Lower leg skin (tissue), 3 donors: ENCODE measurements around the gene FGFR2.

ENCODE experiments used
- CTCF ChIP-seq, 3 donors: fragments of 450-650 bp; IDR thresholded peaks; one replicate each; pipeline ENCODE4 v1.5.1; 2016; ENCODE audit warnings: antibody characterized with exemption in 3 of 3, mild to moderate bottlenecking in 3 of 3, moderate library complexity in 2 of 3
- POLR2A ChIP-seq, 2 donors: fragments of 450-650 bp; IDR thresholded peaks; one replicate each; pipeline ENCODE4 v1.6.1; 2016 to 2017; ENCODE audit warnings: antibody characterized with exemption in 2 of 2, mild to moderate bottlenecking in 1 of 2, moderate library complexity in 1 of 2

DNA sequence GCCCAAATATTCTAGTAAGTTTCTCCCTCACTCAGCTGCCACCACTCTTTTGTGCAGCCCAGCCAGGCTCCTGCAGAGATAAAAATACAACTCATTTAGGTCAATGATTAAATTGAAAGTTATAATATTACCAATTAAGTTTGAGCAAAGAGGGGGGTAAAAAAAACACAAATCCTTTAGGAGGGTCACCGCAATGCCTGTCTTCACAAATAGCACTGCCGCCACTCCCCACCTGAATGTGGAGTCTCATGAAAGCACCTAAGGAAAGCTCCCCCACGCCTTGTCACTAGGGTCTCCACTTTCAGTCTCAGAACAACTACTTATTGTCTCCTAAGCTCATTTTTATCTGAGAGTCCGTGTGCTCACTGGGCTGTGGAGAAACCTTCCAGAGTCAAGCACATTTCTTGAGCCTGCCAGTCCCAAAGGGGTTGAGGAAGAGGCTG lies 148.7 kb downstream of the FGFR2 start:
- TF ChIP-seq CTCF (IDR thresholded peaks at IDR 0.05) (no peak), POLR2A (IDR thresholded peaks at IDR 0.05) (no peak)
